Memory B cell (primary cell): Measurements from ENCODE around the gene MSMP.

Experiments
- ATAC-seq: fragments of 150-1000 bp; cut with Tn5 transposase; 2 replicates; pipeline ENCODE4 v1.10.0; 2021; ENCODE audit warnings: low read depth, mild to moderate bottlenecking, moderate library complexity
- DNase-seq, 2 donors: peaks; one replicate each; pipeline ENCODE4 v3.0.0; 2022; ENCODE audit warnings: low spot score in 2 of 2
- H3K27ac Mint-ChIP-seq: one replicate; pipeline ENCODE4 v1.8.0; 2022; ENCODE audit warnings: mild to moderate bottlenecking, moderate library complexity, mixed read lengths
- H3K27me3 Mint-ChIP-seq: one replicate; pipeline ENCODE4 v1.8.0; 2022; ENCODE audit warnings: mixed read lengths
- H3K36me3 Mint-ChIP-seq: one replicate; pipeline ENCODE4 v1.8.0; 2022; ENCODE audit warnings: mild to moderate bottlenecking, mixed read lengths
- H3K4me1 Mint-ChIP-seq: one replicate; pipeline ENCODE4 v1.8.0; 2022; ENCODE audit warnings: mixed read lengths
- H3K4me3 Mint-ChIP-seq: one replicate; pipeline ENCODE4 v1.8.0; 2022; ENCODE audit warnings: mild to moderate bottlenecking, moderate library complexity, mixed read lengths
- H3K9me3 Mint-ChIP-seq: one replicate; pipeline ENCODE4 v1.8.0; 2022; ENCODE audit warnings: mixed read lengths

MSMP gene

DNA sequence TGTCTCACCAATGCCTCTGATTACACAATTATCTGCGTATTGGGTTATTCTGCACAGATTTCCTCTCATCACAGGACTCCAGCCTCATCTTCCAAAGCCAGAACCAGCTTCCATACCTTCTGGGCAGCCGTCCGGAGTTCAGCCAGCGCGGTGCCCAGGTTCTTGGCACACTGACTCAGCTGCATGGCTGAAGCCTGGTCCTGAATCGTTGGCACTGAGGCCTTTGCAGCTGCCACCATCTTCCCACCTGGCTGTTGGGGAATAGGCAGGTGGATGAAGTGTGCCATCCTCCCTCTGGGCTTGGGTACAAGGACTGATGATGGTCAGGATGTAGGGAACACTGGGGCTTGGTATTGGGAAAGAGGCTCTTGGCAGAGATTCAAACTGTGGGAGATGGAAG, 40.0 kb downstream of the MSMP start:
- Mint-ChIP-seq H3K9me3 (no peaks in the 10 kb centered on the region), H3K27me3 (no peaks in the 10 kb centered on the region), H3K27ac (no peak overlapping the region), H3K36me3 (peaks cover 51% of the 10 kb centered on the region), H3K4me3 (no peak overlapping the region), H3K4me1 (peaks cover 12% of the 10 kb centered on the region)
- no peak for DNase-seq
- ATAC-seq, result no peak

DNA sequence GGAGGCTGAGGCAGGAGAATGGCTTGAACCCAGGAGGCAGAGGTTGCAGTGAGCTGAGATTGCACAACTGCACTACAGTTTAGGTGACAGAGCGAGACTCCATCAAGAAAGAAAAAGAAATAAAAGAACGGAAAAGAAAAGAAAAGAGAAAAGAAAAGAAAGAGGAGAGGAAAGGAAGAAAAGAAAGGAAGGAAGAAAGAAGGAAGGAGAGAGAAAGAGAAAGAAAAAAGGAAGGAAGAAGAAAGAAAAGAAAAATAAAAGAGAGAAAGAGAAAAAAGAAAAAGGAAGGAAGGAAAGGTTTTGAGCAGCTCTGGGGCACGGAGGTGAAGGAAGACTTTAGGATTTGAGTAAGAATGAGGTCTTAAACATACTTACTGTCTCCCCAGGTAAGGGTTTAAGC, 40.5 kb downstream of the MSMP start:
- Mint-ChIP-seq H3K4me1 (peaks cover 10% of the 10 kb centered on the region), H3K4me3 (no peak overlapping the region)

DNA sequence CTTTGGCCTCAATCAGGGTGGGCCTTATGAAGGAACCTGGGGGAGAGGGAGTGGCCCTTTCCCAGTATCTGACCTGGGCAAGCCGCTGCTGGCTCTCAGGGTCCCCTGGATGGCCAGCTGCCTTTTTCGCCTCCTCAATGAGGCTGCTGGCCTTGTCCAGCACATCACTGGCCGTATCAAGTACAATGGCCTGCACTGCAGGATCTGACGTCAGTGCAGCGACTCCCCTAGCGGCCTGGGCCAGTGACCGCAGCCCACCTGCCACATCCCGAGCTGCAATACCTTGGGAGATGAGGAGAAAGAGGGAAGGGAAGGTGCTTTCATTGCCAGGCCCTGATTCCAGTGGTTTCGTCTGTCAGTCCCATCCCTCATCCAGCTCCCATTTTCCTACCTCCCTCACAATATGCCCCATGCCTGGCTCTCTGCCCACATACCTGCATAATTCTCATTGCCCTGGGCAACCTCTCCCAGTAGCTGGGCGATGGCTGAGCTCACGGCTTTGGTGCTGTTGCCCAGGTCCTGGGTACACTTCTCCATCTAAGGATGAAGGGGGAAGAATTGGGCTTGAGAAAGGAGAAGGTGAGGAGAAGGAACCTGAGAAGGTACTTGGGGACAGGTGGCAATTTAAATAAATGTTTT, 41.2 kb downstream of the MSMP start:
- peaks cover 4% of the 10 kb centered on the region for H3K4me1 Mint-ChIP-seq
- no peak for ATAC-seq
- H3K27me3 Mint-ChIP-seq, result no peaks in the 10 kb centered on the region
- H3K4me3 Mint-ChIP-seq, result no peak overlapping the region
- no peaks in the 10 kb centered on the region for H3K9me3 Mint-ChIP-seq
- no peak overlapping the region for H3K27ac Mint-ChIP-seq
- DNase-seq, result no peak
- peaks cover 53% of the 10 kb centered on the region for H3K36me3 Mint-ChIP-seq

More for the DNA sequence above, 40.5 kb downstream of the MSMP start:
- Mint-ChIP-seq H3K36me3 (peaks cover 53% of the 10 kb centered on the region), H3K27me3 (no peaks in the 10 kb centered on the region), H3K27ac (no peak overlapping the region), H3K9me3 (no peaks in the 10 kb centered on the region)
- DNase-seq (no peak), ATAC-seq (no peak)

DNA sequence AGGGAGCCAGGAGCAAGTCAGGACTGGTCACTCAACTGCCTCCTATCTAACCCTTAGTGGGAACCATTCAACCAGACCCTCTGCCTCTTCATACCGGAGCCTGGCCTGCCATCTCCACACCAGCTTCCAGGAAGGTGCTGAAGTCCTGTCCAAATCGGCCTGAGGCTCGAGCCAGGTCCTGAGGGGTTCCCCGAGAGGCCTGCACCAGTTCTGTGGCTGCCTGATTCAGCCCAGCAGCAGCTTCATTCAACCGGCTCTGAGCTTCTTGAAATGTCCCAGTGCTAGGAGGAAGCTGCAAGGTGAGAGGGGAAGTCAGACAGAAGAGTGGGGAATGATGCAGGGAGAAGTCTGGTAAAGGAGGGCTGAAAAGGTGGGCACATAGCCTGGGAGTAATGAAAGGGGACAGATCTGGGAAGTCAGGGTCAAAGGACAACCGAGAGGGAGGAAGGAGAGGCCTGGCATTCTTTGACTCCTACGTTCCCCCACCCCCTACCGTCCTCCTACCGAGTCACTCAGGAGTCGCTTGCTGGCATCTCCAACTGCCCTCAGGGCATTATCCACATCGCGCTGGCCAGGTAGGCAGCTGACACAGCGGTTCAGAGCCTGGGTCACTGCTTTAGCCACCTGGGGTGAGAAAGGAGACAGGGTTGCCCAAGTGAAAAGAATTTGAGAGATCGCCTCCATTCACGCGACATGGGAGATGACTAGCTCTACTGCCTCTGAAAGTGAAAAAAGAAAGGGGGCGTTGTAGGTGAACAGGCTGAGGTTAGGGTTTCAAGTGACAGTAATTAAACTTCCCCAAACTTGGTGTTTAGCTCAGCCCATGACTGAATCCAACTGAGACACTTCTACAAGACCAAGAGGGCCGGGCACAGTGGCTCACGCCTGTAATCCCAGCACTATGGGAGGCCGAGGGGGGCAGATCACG, 42.3 kb downstream of the MSMP start:
- no peaks in the 10 kb centered on the region for H3K27me3 Mint-ChIP-seq
- H3K36me3 Mint-ChIP-seq, result peaks cover 58% of the 10 kb centered on the region
- peaks cover 2% of the 10 kb centered on the region for H3K4me1 Mint-ChIP-seq
- DNase-seq (no peak), ATAC-seq (no peak)
- H3K27ac Mint-ChIP-seq, result no peak overlapping the region
- no peaks in the 10 kb centered on the region for H3K9me3 Mint-ChIP-seq
- no peak overlapping the region for H3K4me3 Mint-ChIP-seq

DNA sequence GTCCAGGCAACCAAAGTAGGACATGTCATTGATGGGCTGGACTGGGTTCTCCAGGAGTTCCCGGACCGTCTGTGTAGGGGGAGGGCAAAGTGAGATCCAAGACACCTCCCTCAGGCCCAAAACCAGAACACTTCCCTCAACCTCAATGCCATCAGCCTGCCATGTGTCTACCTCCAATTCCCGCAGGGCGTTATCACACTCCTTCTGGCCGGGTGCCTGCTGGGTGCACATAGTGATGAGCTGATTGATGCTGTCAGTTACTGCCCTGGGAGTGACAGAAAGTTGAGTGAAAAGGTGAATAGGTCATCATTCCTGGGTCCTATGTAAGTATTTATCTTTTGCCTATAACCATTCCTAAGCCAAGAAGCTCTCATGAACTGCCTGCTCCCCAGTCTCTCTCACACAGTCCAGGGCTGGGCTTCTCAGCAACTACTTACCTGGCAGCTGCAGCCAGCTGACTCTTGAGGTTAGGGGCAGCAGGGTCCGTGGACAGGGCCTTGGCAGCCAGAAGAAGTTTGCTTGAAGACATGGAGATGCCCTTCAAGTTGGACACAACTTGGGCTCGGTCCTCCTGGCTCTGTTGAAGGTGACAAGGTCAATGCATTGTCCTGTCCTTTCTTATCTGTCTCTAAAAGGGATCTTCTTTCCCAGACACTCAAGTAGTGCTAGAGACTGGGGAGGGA, 43.1 kb downstream of the MSMP start:
- Mint-ChIP-seq H3K4me3 (no peak overlapping the region), H3K9me3 (no peaks in the 10 kb centered on the region), H3K27me3 (no peaks in the 10 kb centered on the region), H3K27ac (no peak overlapping the region), H3K36me3 (peaks cover 54% of the 10 kb centered on the region), H3K4me1 (peaks cover 2% of the 10 kb centered on the region)
- DNase-seq (no peak), ATAC-seq (no peak)

DNA sequence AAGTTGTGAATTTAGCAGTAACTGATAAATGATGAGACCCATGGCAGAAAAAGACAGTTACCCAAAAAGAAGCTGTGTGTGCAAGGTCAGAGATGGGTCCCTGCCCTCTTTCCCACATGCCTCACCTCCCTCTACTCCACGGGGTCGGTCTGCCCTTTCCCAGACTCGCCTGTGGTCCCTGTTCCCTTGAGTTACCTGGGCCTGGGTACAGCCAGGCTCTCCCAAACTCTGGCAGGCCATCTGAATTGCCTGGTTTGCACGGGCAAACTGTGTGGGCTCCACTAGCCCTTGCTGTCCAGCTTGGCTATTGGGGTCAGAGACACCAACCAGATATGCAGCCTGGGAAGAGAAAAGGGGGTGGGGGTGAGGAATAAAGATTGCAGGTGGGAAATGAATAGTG, 45.9 kb downstream of the MSMP start:
- Mint-ChIP-seq H3K36me3 (peaks cover 52% of the 10 kb centered on the region), H3K4me1 (peaks cover 2% of the 10 kb centered on the region), H3K4me3 (no peak overlapping the region), H3K9me3 (no peaks in the 10 kb centered on the region), H3K27ac (no peak overlapping the region), H3K27me3 (no peaks in the 10 kb centered on the region)
- DNase-seq, result no peak
- no peak for ATAC-seq

DNA sequence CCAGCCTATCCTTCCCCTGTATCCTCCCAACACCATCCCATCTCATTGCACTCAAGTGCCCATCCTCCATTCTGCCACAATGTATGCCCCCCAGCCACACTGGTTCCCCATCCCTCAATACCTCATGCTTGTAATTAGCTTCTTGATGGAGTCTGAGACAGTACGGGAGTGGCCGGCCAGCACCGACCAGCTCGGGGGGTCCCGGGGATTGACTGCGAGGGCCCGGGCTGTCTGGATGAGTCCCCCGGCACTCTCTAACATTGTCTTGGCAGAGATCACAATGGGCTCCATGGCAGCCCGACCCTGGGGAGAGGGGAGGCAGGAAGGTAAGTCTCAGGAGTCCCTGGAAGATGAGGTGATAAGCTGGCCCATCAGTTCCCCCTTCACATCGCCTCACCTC, 47.1 kb downstream of the MSMP start:
- Mint-ChIP-seq H3K9me3 (no peaks in the 10 kb centered on the region), H3K4me3 (no peak overlapping the region), H3K27ac (peak overlapping the region; percentile 28), H3K27me3 (no peaks in the 10 kb centered on the region), H3K36me3 (peaks cover 54% of the 10 kb centered on the region), H3K4me1 (peaks cover 2% of the 10 kb centered on the region)
- DNase-seq, result no peak
- ATAC-seq, result no peak

DNA sequence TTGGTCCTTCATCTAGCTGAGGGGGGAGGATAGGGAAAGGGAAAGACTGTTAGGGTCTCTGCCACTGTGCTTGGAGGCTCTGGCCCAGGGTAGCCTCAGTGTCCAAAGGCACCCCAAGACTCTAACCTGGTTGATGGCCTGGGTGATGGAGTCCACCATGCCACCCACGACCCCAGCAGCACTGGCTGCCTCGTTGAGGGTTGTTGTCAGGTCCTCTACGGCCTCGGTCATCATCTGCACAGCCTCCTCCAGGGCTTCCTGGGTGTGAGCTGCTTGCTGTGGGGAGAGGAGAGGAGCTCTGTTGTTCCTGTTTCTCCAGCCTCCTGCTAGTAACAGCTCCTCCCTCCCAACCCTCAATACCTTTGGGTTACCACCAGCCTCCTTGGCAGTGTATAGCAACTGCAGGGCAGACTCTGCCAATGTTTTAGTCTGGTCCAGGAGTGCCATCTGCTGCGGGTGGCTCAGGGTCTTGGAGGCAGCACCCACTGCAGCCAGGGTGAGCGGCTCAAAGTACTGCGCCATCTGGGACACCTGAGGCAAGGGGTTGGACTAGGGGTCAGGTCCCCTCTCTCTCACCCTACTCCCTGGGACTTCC, 48.1 kb downstream of the MSMP start:
- no peak for DNase-seq
- peaks cover 48% of the 10 kb centered on the region for H3K36me3 Mint-ChIP-seq
- H3K9me3 Mint-ChIP-seq, result no peaks in the 10 kb centered on the region
- H3K27ac Mint-ChIP-seq, result no peak overlapping the region
- H3K4me3 Mint-ChIP-seq, result no peak overlapping the region
- no peaks in the 10 kb centered on the region for H3K27me3 Mint-ChIP-seq
- no peak for ATAC-seq
- H3K4me1 Mint-ChIP-seq, result peaks cover 2% of the 10 kb centered on the region

DNA sequence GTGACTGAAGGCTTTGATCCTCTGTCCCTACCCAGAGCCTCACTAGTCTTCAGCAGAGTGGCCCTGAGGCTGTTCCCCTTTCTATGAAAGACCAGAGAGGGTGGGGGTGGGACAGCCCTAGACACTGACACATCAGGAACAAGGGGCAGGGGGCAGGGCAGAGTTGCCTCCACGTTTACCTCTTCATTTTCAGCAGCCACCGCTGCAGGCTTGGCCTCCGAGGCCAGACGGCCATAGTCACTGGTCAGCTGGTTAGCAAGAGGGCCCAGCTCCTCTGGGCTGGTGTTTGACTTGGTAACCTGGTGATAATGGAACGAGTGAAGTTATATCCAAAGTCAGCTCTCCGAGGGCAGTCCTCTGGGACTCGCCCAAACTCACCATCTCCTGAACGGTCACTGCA, 48.7 kb downstream of the MSMP start:
- Mint-ChIP-seq H3K36me3 (peaks cover 42% of the 10 kb centered on the region), H3K4me3 (no peak overlapping the region), H3K27ac (no peak overlapping the region), H3K27me3 (no peaks in the 10 kb centered on the region), H3K9me3 (no peaks in the 10 kb centered on the region), H3K4me1 (peaks cover 2% of the 10 kb centered on the region)
- no peak for DNase-seq
- ATAC-seq, result no peak

DNA sequence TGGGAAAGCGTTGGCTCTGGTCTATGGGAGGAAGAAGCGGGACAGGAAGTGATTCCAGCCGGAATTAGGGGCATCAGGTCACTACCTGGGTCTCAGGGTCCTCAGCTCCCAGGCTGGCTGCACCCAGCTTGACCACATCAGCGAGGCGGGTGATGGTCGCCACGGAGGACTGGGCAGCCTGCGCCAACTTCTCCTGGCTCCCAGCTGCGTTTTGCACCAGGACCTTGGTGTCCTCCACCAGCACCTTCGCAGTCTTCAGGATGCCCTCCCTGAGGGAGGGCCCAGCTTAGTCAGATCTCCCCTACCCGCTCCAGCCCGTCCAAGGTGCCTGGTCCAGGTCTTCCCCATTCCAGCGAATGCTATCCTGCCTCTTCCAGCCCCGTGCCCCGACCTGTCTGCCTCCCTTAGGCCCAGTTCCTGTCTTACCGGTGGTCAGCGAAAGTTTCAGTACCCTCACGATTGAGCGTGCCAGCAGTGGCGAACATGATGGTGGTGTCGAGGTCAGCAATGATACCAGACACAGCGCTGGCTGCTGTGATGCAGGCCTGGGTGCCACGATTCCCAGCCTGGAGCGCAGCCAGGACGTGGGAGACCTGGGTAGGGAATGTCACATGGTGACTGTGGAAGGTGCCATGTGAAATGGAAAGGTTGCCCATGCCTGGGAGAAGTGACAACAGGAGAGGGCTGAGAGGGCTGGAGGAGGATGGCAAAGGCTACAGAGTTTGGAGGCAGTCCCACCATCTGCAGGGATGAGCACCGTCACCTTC, 50.0 kb downstream of the MSMP start:
- Mint-ChIP-seq H3K9me3 (no peaks in the 10 kb centered on the region), H3K27ac (no peak overlapping the region), H3K4me1 (peaks cover 2% of the 10 kb centered on the region), H3K27me3 (no peaks in the 10 kb centered on the region), H3K36me3 (peaks cover 41% of the 10 kb centered on the region), H3K4me3 (no peak overlapping the region)
- ATAC-seq (no peak), DNase-seq (no peak)
